Measurements from ENCODE around the gene SPECC1.

SPECC1 gene

GRCh38 chr17:20121359-20122253 lies 112.4 kb downstream of the SPECC1 start:
- ATAC-seq (replicated peaks) (peak; percentile 63), DNase-seq (peak; percentile 57 to 59 (median 57))
- no peaks in the 10 kb centered on the region for H3K27me3 Mint-ChIP-seq
- peak overlapping the region in 1 of 2 donors; percentile 19 for H3K27ac Mint-ChIP-seq
- H3K36me3 Mint-ChIP-seq (ENCODE audit: insufficient read depth) = no peaks in the 10 kb centered on the region
- H3K4me3 Mint-ChIP-seq = no peak overlapping the region
- H3K9me3 Mint-ChIP-seq = no peaks in the 10 kb centered on the region
- peaks cover 3 to 6% of the 10 kb centered on the region in 2 donors for H3K4me1 Mint-ChIP-seq (ENCODE audit: low read depth in 2 of 2)

GRCh38 chr17:20122254-20122879 lies 113.2 kb downstream of the SPECC1 start:
- H3K27me3 Mint-ChIP-seq = no peaks in the 10 kb centered on the region
- no peak overlapping the region for H3K27ac Mint-ChIP-seq
- DNase-seq (no peak), ATAC-seq (replicated peaks) (no peak)
- H3K4me3 Mint-ChIP-seq = no peak overlapping the region
- no peaks in the 10 kb centered on the region for H3K9me3 Mint-ChIP-seq
- H3K36me3 Mint-ChIP-seq (ENCODE audit: insufficient read depth) = no peaks in the 10 kb centered on the region
- H3K4me1 Mint-ChIP-seq (ENCODE audit: low read depth in 2 of 2) = peaks cover 0 to 4% of the 10 kb centered on the region in 2 donors

- no peaks in the 10 kb centered on the region for H3K36me3 Mint-ChIP-seq (ENCODE audit: insufficient read depth)
- H3K27ac Mint-ChIP-seq = no peak overlapping the region
- no peaks in the 10 kb centered on the region for H3K9me3 Mint-ChIP-seq
- DNase-seq (no peak), ATAC-seq (replicated peaks) (no peak)
- H3K27me3 Mint-ChIP-seq = no peaks in the 10 kb centered on the region
- H3K4me1 Mint-ChIP-seq (ENCODE audit: low read depth in 2 of 2) = peaks cover 0 to 4% of the 10 kb centered on the region in 2 donors
- H3K4me3 Mint-ChIP-seq = no peak overlapping the region
Measured at GRCh38 chr17:20123209-20123608, 114.0 kb downstream of the SPECC1 start.

GRCh38 chr17:20125724-20126123 lies 116.6 kb downstream of the SPECC1 start:
- ATAC-seq (replicated peaks) (no peak), DNase-seq (no peak)
- Mint-ChIP-seq H3K4me3 (no peak overlapping the region), H3K9me3 (no peaks in the 10 kb centered on the region), H3K36me3 (ENCODE audit: insufficient read depth) (peaks cover 6% of the 10 kb centered on the region), H3K27ac (no peak overlapping the region), H3K4me1 (ENCODE audit: low read depth in 2 of 2) (peaks cover 0 to 4% of the 10 kb centered on the region in 2 donors), H3K27me3 (no peaks in the 10 kb centered on the region)

GRCh38 chr17:20127360-20128035 lies 118.3 kb downstream of the SPECC1 start:
- Mint-ChIP-seq H3K27ac (no peak overlapping the region), H3K9me3 (no peaks in the 10 kb centered on the region), H3K36me3 (ENCODE audit: insufficient read depth) (peaks cover 15% of the 10 kb centered on the region), H3K4me3 (no peak overlapping the region), H3K27me3 (no peaks in the 10 kb centered on the region), H3K4me1 (ENCODE audit: low read depth in 2 of 2) (no peaks in the 10 kb centered on the region)
- DNase-seq (no peak), ATAC-seq (replicated peaks) (no peak)

GRCh38 chr17:20128036-20128667 lies 119.0 kb downstream of the SPECC1 start:
- ATAC-seq (replicated peaks) = no peak
- Mint-ChIP-seq H3K4me1 (ENCODE audit: low read depth in 2 of 2) (no peaks in the 10 kb centered on the region), H3K27ac (no peak overlapping the region), H3K4me3 (no peak overlapping the region), H3K9me3 (no peaks in the 10 kb centered on the region), H3K36me3 (ENCODE audit: insufficient read depth) (peaks cover 15% of the 10 kb centered on the region), H3K27me3 (no peaks in the 10 kb centered on the region)
- DNase-seq = no peak

GRCh38 chr17:20133517-20133916 lies 124.4 kb downstream of the SPECC1 start:
- Mint-ChIP-seq H3K27ac (no peak overlapping the region), H3K4me1 (ENCODE audit: low read depth in 2 of 2) (no peaks in the 10 kb centered on the region), H3K27me3 (no peaks in the 10 kb centered on the region), H3K36me3 (ENCODE audit: insufficient read depth) (peaks cover 15% of the 10 kb centered on the region), H3K4me3 (no peak overlapping the region), H3K9me3 (no peaks in the 10 kb centered on the region)
- ATAC-seq (replicated peaks) = no peak
- no peak for DNase-seq

GRCh38 chr17:20141198-20141972 lies 132.2 kb downstream of the SPECC1 start:
- DNase-seq (no peak), ATAC-seq (replicated peaks) (no peak)
- peaks cover 0 to 6% of the 10 kb centered on the region in 2 donors for H3K4me1 Mint-ChIP-seq (ENCODE audit: low read depth in 2 of 2)
- H3K36me3 Mint-ChIP-seq (ENCODE audit: insufficient read depth) = peaks cover 3% of the 10 kb centered on the region
- no peak overlapping the region for H3K27ac Mint-ChIP-seq
- H3K27me3 Mint-ChIP-seq = no peaks in the 10 kb centered on the region
- H3K4me3 Mint-ChIP-seq = no peak overlapping the region
- no peaks in the 10 kb centered on the region for H3K9me3 Mint-ChIP-seq

GRCh38 chr17:20142268-20142667 lies 133.1 kb downstream of the SPECC1 start:
- Mint-ChIP-seq H3K4me1 (ENCODE audit: low read depth in 2 of 2) (peaks cover 0 to 6% of the 10 kb centered on the region in 2 donors), H3K4me3 (no peak overlapping the region), H3K9me3 (no peaks in the 10 kb centered on the region), H3K27ac (no peak overlapping the region), H3K36me3 (ENCODE audit: insufficient read depth) (peaks cover 3% of the 10 kb centered on the region), H3K27me3 (no peaks in the 10 kb centered on the region)
- ATAC-seq (replicated peaks) (no peak), DNase-seq (no peak)

GRCh38 chr17:20143740-20144139 lies 134.6 kb downstream of the SPECC1 start:
- ATAC-seq (replicated peaks) = no peak
- Mint-ChIP-seq H3K27me3 (no peaks in the 10 kb centered on the region), H3K4me3 (no peak overlapping the region), H3K27ac (no peak overlapping the region), H3K4me1 (ENCODE audit: low read depth in 2 of 2) (peaks cover 0 to 6% of the 10 kb centered on the region in 2 donors), H3K36me3 (ENCODE audit: insufficient read depth) (peaks cover 3% of the 10 kb centered on the region), H3K9me3 (no peaks in the 10 kb centered on the region)
- no peak for DNase-seq

- H3K27me3 Mint-ChIP-seq = no peaks in the 10 kb centered on the region
- DNase-seq (no peak), ATAC-seq (replicated peaks) (no peak)
- H3K36me3 Mint-ChIP-seq (ENCODE audit: insufficient read depth) = peaks cover 3% of the 10 kb centered on the region
- H3K4me3 Mint-ChIP-seq = no peak overlapping the region
- H3K9me3 Mint-ChIP-seq = no peaks in the 10 kb centered on the region
- peaks cover 0 to 6% of the 10 kb centered on the region in 2 donors for H3K4me1 Mint-ChIP-seq (ENCODE audit: low read depth in 2 of 2)
- H3K27ac Mint-ChIP-seq = no peak overlapping the region
Measured at GRCh38 chr17:20145567-20145966, 136.4 kb downstream of the SPECC1 start.

GRCh38 chr17:20149251-20149650 lies 140.1 kb downstream of the SPECC1 start:
- ATAC-seq (replicated peaks) (no peak), DNase-seq (no peak)
- Mint-ChIP-seq H3K9me3 (no peaks in the 10 kb centered on the region), H3K36me3 (ENCODE audit: insufficient read depth) (no peaks in the 10 kb centered on the region), H3K27me3 (no peaks in the 10 kb centered on the region), H3K4me3 (no peak overlapping the region), H3K4me1 (ENCODE audit: low read depth in 2 of 2) (peaks cover 0 to 6% of the 10 kb centered on the region in 2 donors), H3K27ac (no peak overlapping the region)

- ATAC-seq (replicated peaks) (no peak), DNase-seq (no peak)
- Mint-ChIP-seq H3K4me3 (no peak overlapping the region), H3K27me3 (no peaks in the 10 kb centered on the region), H3K9me3 (no peaks in the 10 kb centered on the region), H3K36me3 (ENCODE audit: insufficient read depth) (peaks cover 5% of the 10 kb centered on the region), H3K4me1 (ENCODE audit: low read depth in 2 of 2) (peaks cover 0 to 5% of the 10 kb centered on the region in 2 donors), H3K27ac (no peak overlapping the region)
Measured at GRCh38 chr17:20151174-20151573, 142.0 kb downstream of the SPECC1 start.

Data from effector memory CD8-positive, alpha-beta T cell (primary cell).